GM12892 (cell line): Measurements from ENCODE around the gene ADRB1.

ENCODE experiments used
- DNase-seq: peaks from one replicate; pipeline ENCODE4 v3.0.0; 2011; ENCODE audit not compliant: insufficient read length
- FAIRE-seq: peaks from 2 replicates; lab custom pipeline; 2011; peaks lifted over from hg19 to GRCh38; lab: Jason Lieb, UNC
- POLR2A ChIP-seq: IDR thresholded peaks from 2 replicates; pipeline ENCODE4 v1.6.1; 2011; ENCODE audit warnings: low read depth, low read length, control low read depth
- POLR2AphosphoS5 ChIP-seq: IDR thresholded peaks from 2 replicates; pipeline ENCODE4 v1.6.1; 2011; ENCODE audit warnings: low read depth, low read length, control low read depth
- TAF1 ChIP-seq: IDR thresholded peaks from 2 replicates; pipeline ENCODE4 v1.6.1; 2011; ENCODE audit warnings: low read depth, mild to moderate bottlenecking, control low read depth, low read length, borderline replicate concordance

Gene ADRB1

GRCh38 chr10:114081911-114082583 is 38.4 kb downstream of the ADRB1 start:
- FAIRE-seq (no peak), DNase-seq (no peak)
- TF ChIP-seq POLR2AphosphoS5 (no peak), TAF1 (no peak), POLR2A (no peak)

- DNase-seq: no peak
- no peak for FAIRE-seq
- no peak for TF ChIP-seq POLR2A
- TF ChIP-seq TAF1: no peak
- TF ChIP-seq POLR2AphosphoS5: no peak
Observed at GRCh38 chr10:114083040-114083439, 39.4 kb downstream of the ADRB1 start.

- no peak for FAIRE-seq
- TF ChIP-seq POLR2A: no peak
- TF ChIP-seq POLR2AphosphoS5: no peak
- no peak for TF ChIP-seq TAF1
- DNase-seq: no peak
Observed at GRCh38 chr10:114084215-114084614, 40.5 kb downstream of the ADRB1 start.

GRCh38 chr10:114087255-114087654 is 43.6 kb downstream of the ADRB1 start:
- no peak for TF ChIP-seq TAF1
- TF ChIP-seq POLR2A: no peak
- no peak for TF ChIP-seq POLR2AphosphoS5
- FAIRE-seq: no peak
- DNase-seq: no peak

- FAIRE-seq (no peak), DNase-seq (no peak)
- TF ChIP-seq POLR2AphosphoS5 (no peak), TAF1 (no peak), POLR2A (no peak)
Observed at GRCh38 chr10:114087655-114088054, 44.0 kb downstream of the ADRB1 start.

- DNase-seq: no peak
- peak; percentile 39; the same call in 1 of the 2 replicates for TF ChIP-seq POLR2A
- TF ChIP-seq TAF1: no peak
- no peak for TF ChIP-seq POLR2AphosphoS5
- FAIRE-seq: peak; percentile 91
Observed at GRCh38 chr10:114094795-114095194, 51.1 kb downstream of the ADRB1 start.

- FAIRE-seq: peak; percentile 91
- no peak for DNase-seq
- TF ChIP-seq TAF1 (no peak), POLR2A (no peak), POLR2AphosphoS5 (no peak)
Observed at GRCh38 chr10:114095559-114096337, 52.1 kb downstream of the ADRB1 start.
